Activated CD8-positive, alpha-beta memory T cell treated with anti-CD3 and anti-CD28 coated beads, Interleukin-2, amount 50 U/mL, for 1 hour (primary cell): ENCODE results near the gene AURKA.
"Not testable (repeated sequence)": the region's sequence is repeated elsewhere in the genome, so short reads cannot be mapped to it uniquely, and the experiment has no call there.

Experiments used
- DNase-seq: peaks from one replicate; pipeline ENCODE4 v3.0.0-alpha.2; 2020; ENCODE audit errors: extremely low read depth

AURKA gene

GRCh38 chr20:56359212-56360132, 32.5 kb downstream of the AURKA start:
- no peak for DNase-seq

- DNase-seq: peak; percentile 23
These were observed 33.3 kb downstream of the AURKA start, which contains the start of gene FAM210B for GRCh38 chr20:56358600-56359211. FAM210B (plus strand) TSS chr20:56358974; CDS start chr20:56359006, 32 bp downstream.

GRCh38 chr20:56358070-56358469, 33.9 kb downstream of the AURKA start:
- no peak for DNase-seq

GRCh38 chr20:56353356-56353755, 38.7 kb downstream of the AURKA start:
- no peak for DNase-seq

GRCh38 chr20:56352345-56353055, 39.5 kb downstream of the AURKA start:
- no peak for DNase-seq

- DNase-seq: no peak
These were observed 41.2 kb downstream of the AURKA start for GRCh38 chr20:56350842-56351241.

GRCh38 chr20:56348746-56349145, 43.3 kb downstream of the AURKA start:
- DNase-seq: no peak

GRCh38 chr20:56348305-56348693, 43.7 kb downstream of the AURKA start:
- DNase-seq: no peak

GRCh38 chr20:56347628-56348304, 44.2 kb downstream of the AURKA start:
- DNase-seq: no peak

GRCh38 chr20:56345911-56346310, 46.1 kb downstream of the AURKA start:
- DNase-seq: no peak

- no peak for DNase-seq
These were observed 48.1 kb downstream of the AURKA start for GRCh38 chr20:56343861-56344381.

GRCh38 chr20:56342783-56343182, 49.2 kb downstream of the AURKA start:
- no peak for DNase-seq

- DNase-seq: not testable (repeated sequence)
These were observed 55.3 kb downstream of the AURKA start for GRCh38 chr20:56336709-56337108.

GRCh38 chr20:56328861-56329260, 63.2 kb downstream of the AURKA start:
- no peak for DNase-seq

- DNase-seq: no peak
These were observed 67.2 kb downstream of the AURKA start for GRCh38 chr20:56324806-56325205.

- no peak for DNase-seq
These were observed 68.4 kb downstream of the AURKA start for GRCh38 chr20:56323656-56324055.

GRCh38 chr20:56323206-56323605, 68.8 kb downstream of the AURKA start:
- DNase-seq: no peak

- DNase-seq: no peak
These were observed 69.3 kb downstream of the AURKA start for GRCh38 chr20:56322681-56323080.
